ENCODE results near the gene CST4. TPM values are rescaled to one million over a fixed set of nuclear protein-coding genes. Genes with fewer than 3 reads are reported as not detected.
A peak's percentile ranks its signal among the peaks of the same experiment; 100 is the strongest.

Gene CST4
- total RNA-seq, 1 donor from 2014 or later: not detected

- no peak for FAIRE-seq
These were observed 21.2 kb downstream of the CST4 start for GRCh38 chr20:23667666-23668065.

DNA sequence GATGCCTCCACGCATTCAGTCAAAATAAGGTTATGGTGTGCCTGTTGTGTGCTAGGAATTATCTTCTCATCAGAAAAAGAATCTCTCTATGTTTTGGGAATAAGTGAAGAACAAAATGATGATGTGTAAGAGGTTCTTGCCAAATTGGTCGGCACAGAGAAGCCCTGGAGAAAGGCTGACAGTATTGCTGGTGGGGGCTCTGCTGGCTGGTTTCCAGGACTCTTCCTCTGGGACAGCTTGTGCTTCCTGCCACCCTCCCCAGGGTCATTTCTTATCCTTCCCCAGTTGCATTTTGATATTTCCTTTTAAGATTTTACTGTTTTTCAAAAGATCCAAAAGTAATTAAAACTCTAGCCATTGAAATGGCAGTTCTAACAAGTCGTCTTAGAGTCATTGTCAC is 22.1 kb downstream of the CST4 start:
- FAIRE-seq: no peak
- no peak overlapping the region for H3K4me3 Mint-ChIP-seq (ENCODE audit: unreplicated experiment)
- H3K9me3 ChIP-seq (ENCODE audit: insufficient read depth, low read depth, low read length): no peaks in the 10 kb centered on the region
- no peaks in the 10 kb centered on the region for H3K79me2 ChIP-seq (ENCODE audit: insufficient read depth, low read length)
- no peaks in the 10 kb centered on the region for H3K9me3 Mint-ChIP-seq (ENCODE audit: unreplicated experiment)
- no peaks in the 10 kb centered on the region for H4K20me1 ChIP-seq (ENCODE audit: insufficient read depth, low read length)
- H3K4me2 ChIP-seq (ENCODE audit: low read length): no peak overlapping the region
- no peaks in the 10 kb centered on the region for H3K36me3 Mint-ChIP-seq (ENCODE audit: low read depth, unreplicated experiment)
- no peak overlapping the region for H2AFZ ChIP-seq (ENCODE audit: low read depth, low read length)
- no peaks in the 10 kb centered on the region for H3K27me3 ChIP-seq (ENCODE audit: insufficient read depth, low read length)
- H3K9ac ChIP-seq (ENCODE audit: low read length): no peak overlapping the region
- peak overlapping the region; percentile 60 for H3K27ac Mint-ChIP-seq (ENCODE audit: unreplicated experiment)
- H3K27me3 Mint-ChIP-seq (ENCODE audit: low read depth, unreplicated experiment): no peaks in the 10 kb centered on the region
- no peak for DNase-seq (ENCODE audit: low read depth)
- TF ChIP-seq CTCF (IDR thresholded peaks at IDR 0.05; ENCODE audit: insufficient read depth, low read depth, low read length): no peak
- TF ChIP-seq EZH2 (IDR thresholded peaks at IDR 0.05; ENCODE audit: insufficient read depth, low read length): no peak
- H3K27ac ChIP-seq (ENCODE audit: low read depth, low read length): no peak overlapping the region
- H3K36me3 ChIP-seq (ENCODE audit: insufficient read depth, low read length): no peaks in the 10 kb centered on the region
- no peak overlapping the region for H3K4me3 ChIP-seq (ENCODE audit: insufficient read depth, low read depth, low read length)
- H3K4me1 Mint-ChIP-seq (ENCODE audit: low read depth, unreplicated experiment): peaks cover 4% of the 10 kb centered on the region
- H3K4me1 ChIP-seq (ENCODE audit: insufficient read depth, low read length): no peaks in the 10 kb centered on the region

More at GRCh38 chr20:23667666-23668065, 21.2 kb downstream of the CST4 start:
- no peak overlapping the region for H3K27ac ChIP-seq (ENCODE audit: low read depth, low read length)
- Mint-ChIP-seq H3K9me3 (ENCODE audit: unreplicated experiment) (no peaks in the 10 kb centered on the region), H3K4me3 (ENCODE audit: unreplicated experiment) (no peak overlapping the region), H3K27me3 (ENCODE audit: low read depth, unreplicated experiment) (no peaks in the 10 kb centered on the region), H3K36me3 (ENCODE audit: low read depth, unreplicated experiment) (no peaks in the 10 kb centered on the region), H3K27ac (ENCODE audit: unreplicated experiment) (no peak overlapping the region), H3K4me1 (ENCODE audit: low read depth, unreplicated experiment) (peaks cover 4% of the 10 kb centered on the region)
- H3K36me3 ChIP-seq (ENCODE audit: insufficient read depth, low read length): no peaks in the 10 kb centered on the region
- TF ChIP-seq EZH2 (IDR thresholded peaks at IDR 0.05; ENCODE audit: insufficient read depth, low read length) (no peak), CTCF (IDR thresholded peaks at IDR 0.05; ENCODE audit: insufficient read depth, low read depth, low read length) (no peak)
- H3K79me2 ChIP-seq (ENCODE audit: insufficient read depth, low read length): no peaks in the 10 kb centered on the region
- H4K20me1 ChIP-seq (ENCODE audit: insufficient read depth, low read length): no peaks in the 10 kb centered on the region
- no peak for DNase-seq (ENCODE audit: low read depth)
- H3K4me3 ChIP-seq (ENCODE audit: insufficient read depth, low read depth, low read length): no peak overlapping the region
- H3K27me3 ChIP-seq (ENCODE audit: insufficient read depth, low read length): no peaks in the 10 kb centered on the region
- H3K4me2 ChIP-seq (ENCODE audit: low read length): no peak overlapping the region
- H3K4me1 ChIP-seq (ENCODE audit: insufficient read depth, low read length): no peaks in the 10 kb centered on the region
- no peak overlapping the region for H2AFZ ChIP-seq (ENCODE audit: low read depth, low read length)
- H3K9me3 ChIP-seq (ENCODE audit: insufficient read depth, low read depth, low read length): no peaks in the 10 kb centered on the region
- H3K9ac ChIP-seq (ENCODE audit: low read length): no peak overlapping the region

DNA sequence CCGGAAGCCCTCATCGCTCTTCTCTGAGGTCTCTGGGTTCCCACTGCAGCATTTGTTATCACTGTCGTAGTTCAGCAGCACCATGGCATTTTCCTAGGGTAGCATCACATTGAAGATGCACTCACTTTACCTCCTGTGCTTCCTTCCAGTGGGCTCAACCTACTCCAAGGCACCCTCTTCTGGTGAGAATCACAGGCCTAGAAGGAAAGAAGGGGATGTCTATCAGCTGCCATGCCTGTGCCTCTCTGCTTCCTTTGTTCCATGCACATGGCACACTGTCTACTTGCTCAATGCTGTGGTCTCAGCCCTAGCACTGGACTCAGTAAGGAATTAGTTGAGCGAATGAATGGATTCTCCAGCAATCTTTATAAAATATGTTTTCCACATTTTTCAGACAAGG is 22.6 kb downstream of the CST4 start:
- FAIRE-seq (no peak), DNase-seq (ENCODE audit: low read depth) (no peak)
- Histone ChIP-seq H3K9ac (ENCODE audit: low read length) (no peak overlapping the region), H3K4me1 (ENCODE audit: insufficient read depth, low read length) (no peaks in the 10 kb centered on the region), H3K4me2 (ENCODE audit: low read length) (no peak overlapping the region), H3K27ac (ENCODE audit: low read depth, low read length) (no peak overlapping the region), H3K4me3 (ENCODE audit: insufficient read depth, low read depth, low read length) (no peak overlapping the region), H3K36me3 (ENCODE audit: insufficient read depth, low read length) (no peaks in the 10 kb centered on the region), H3K27me3 (ENCODE audit: insufficient read depth, low read length) (no peaks in the 10 kb centered on the region), H2AFZ (ENCODE audit: low read depth, low read length) (no peak overlapping the region), H3K79me2 (ENCODE audit: insufficient read depth, low read length) (no peaks in the 10 kb centered on the region), H4K20me1 (ENCODE audit: insufficient read depth, low read length) (no peaks in the 10 kb centered on the region), H3K9me3 (ENCODE audit: insufficient read depth, low read depth, low read length) (no peaks in the 10 kb centered on the region)
- Mint-ChIP-seq H3K27me3 (ENCODE audit: low read depth, unreplicated experiment) (no peaks in the 10 kb centered on the region), H3K27ac (ENCODE audit: unreplicated experiment) (no peak overlapping the region), H3K9me3 (ENCODE audit: unreplicated experiment) (no peaks in the 10 kb centered on the region), H3K4me1 (ENCODE audit: low read depth, unreplicated experiment) (peaks cover 8% of the 10 kb centered on the region), H3K4me3 (ENCODE audit: unreplicated experiment) (no peak overlapping the region), H3K36me3 (ENCODE audit: low read depth, unreplicated experiment) (no peaks in the 10 kb centered on the region)
- TF ChIP-seq EZH2 (IDR thresholded peaks at IDR 0.05; ENCODE audit: insufficient read depth, low read length) (no peak), CTCF (IDR thresholded peaks at IDR 0.05; ENCODE audit: insufficient read depth, low read depth, low read length) (no peak)

Measured in astrocyte (in vitro differentiated cells and primary cell).